GM12878 (cell line): ENCODE measurements around the gene FRMD5. TPM values are rescaled to one million over a fixed set of nuclear protein-coding genes. Genes with fewer than 3 reads are reported as not detected.

Experiments used
- ATAC-seq: fragments of 200-7000 bp; cut with Tn5 transposase; 3 replicates; pipeline ENCODE4 v1.9.1; 2020; ENCODE audit warnings: mild to moderate bottlenecking, moderate library complexity
- BruUV-seq: library from RNA; stranded (reverse); fragments of 400-500 nt; replicated peaks from 2 replicates; lab custom pipeline; 2021; lab: Mats Ljungman, UMichigan
- CTCF ChIA-PET: fragments of 300-600 bp; sonication (Branson Sonifier 250); formaldehyde crosslinking; extraction: SDS; loops from one replicate; lab custom pipeline; 2021; ENCODE audit warnings: inconsistent platforms; lab: Yijun Ruan, JAX
- POLR2A ChIA-PET: fragments of 350-600 bp; formaldehyde crosslinking; extraction: SDS; loops from one replicate; lab custom pipeline; 2021; ENCODE audit warnings: inconsistent platforms; lab: Charles Lee
- RAD21 ChIA-PET: fragments of 300-600 bp; sonication (Branson Sonifier 250); formaldehyde crosslinking; loops from one replicate; lab custom pipeline; 2023; ENCODE audit warnings: antibody characterized with exemption; ENCODE audit not compliant: unreplicated experiment; lab: Charles Lee
- SMC1A ChIA-PET: fragments of 300-600 bp; sonication (Branson Sonifier 250); formaldehyde crosslinking; loops from one replicate; lab custom pipeline; 2023; ENCODE audit not compliant: unreplicated experiment, uncharacterized antibody; lab: Charles Lee
- DNase-seq: peaks from one replicate; pipeline ENCODE4 v3.0.0-alpha.2; 2011; ENCODE audit warnings: low read depth, low spot score
- FAIRE-seq: peaks from 3 replicates; lab custom pipeline; 2011; peaks lifted over from hg19 to GRCh38; lab: Jason Lieb, UNC
- H2AFZ ChIP-seq: 2 replicates; pipeline ENCODE4 v1.6.0; 2011; ENCODE audit warnings: low read depth, low read length, control low read depth; ENCODE audit not compliant: control insufficient read depth
- H3K27ac ChIP-seq: 2 replicates; pipeline ENCODE4 v1.5.1; 2011; ENCODE audit warnings: control low read depth; ENCODE audit not compliant: control insufficient read depth, insufficient read depth
- H3K27me3 ChIP-seq, 2 experiments: replicated peaks in 1 of 2; 2 replicates each; pipeline versions ENCODE4 v1.6.0 to v1.6.1; 2011; ENCODE audit warnings: low read length in 1 of 2; ENCODE audit not compliant: control insufficient read depth in 2 of 2, insufficient read depth in 2 of 2
- H3K36me3 ChIP-seq, 2 experiments: 2 replicates each; pipeline ENCODE4 v1.5.1; 2011; ENCODE audit warnings: low read length in 1 of 2; ENCODE audit not compliant: control insufficient read depth in 2 of 2, insufficient read depth in 2 of 2
- H3K4me1 ChIP-seq: 2 replicates; pipeline ENCODE4 v1.6.1; 2011; ENCODE audit warnings: mild to moderate bottlenecking, low read length, moderate library complexity, mixed read lengths; ENCODE audit not compliant: control insufficient read depth, insufficient read depth
- H3K4me2 ChIP-seq: 2 replicates; pipeline ENCODE4 v1.6.0; 2011; ENCODE audit warnings: control low read depth; ENCODE audit not compliant: control insufficient read depth, insufficient read depth
- H3K4me3 ChIP-seq: fragments of 200-600 bp; sonication (generic); 2 replicates; pipeline ENCODE4 v1.5.1; 2016
- H3K79me2 ChIP-seq: 2 replicates; pipeline ENCODE4 v1.6.0; 2011; ENCODE audit warnings: low read length; ENCODE audit not compliant: control insufficient read depth, insufficient read depth
- H3K9ac ChIP-seq: 2 replicates; pipeline ENCODE4 v1.8.0; 2011; ENCODE audit warnings: low read length, control low read depth, mixed read lengths; ENCODE audit not compliant: control insufficient read depth, insufficient read depth
- H3K9me3 ChIP-seq: replicated peaks from 3 replicates; pipeline ENCODE4 v1.5.1; 2011; ENCODE audit warnings: mild to moderate bottlenecking, low read length; ENCODE audit not compliant: control insufficient read depth, insufficient read depth
- H4K20me1 ChIP-seq: 2 replicates; pipeline ENCODE4 v1.6.0; 2011; ENCODE audit not compliant: control insufficient read depth, insufficient read depth
- MYB ChIP-seq: fragments of 150-350 bp; IDR thresholded peaks from 2 replicates; pipeline ENCODE4 v1.6.1; 2014; ENCODE audit warnings: mild to moderate bottlenecking, low read depth, low read length, borderline replicate concordance
- NFXL1 ChIP-seq: fragments of 450-650 bp; IDR thresholded peaks from 2 replicates; pipeline ENCODE4 v1.6.1; 2017; ENCODE audit warnings: antibody characterized with exemption, mild to moderate bottlenecking, borderline replicate concordance
- POU2F2 ChIP-seq: IDR thresholded peaks from 3 replicates; pipeline ENCODE4 v1.6.1; 2011; ENCODE audit warnings: low read depth, mild to moderate bottlenecking, low read length, borderline replicate concordance
- SIX5 ChIP-seq: IDR thresholded peaks from 2 replicates; pipeline ENCODE4 v1.6.1; 2011; ENCODE audit warnings: mild to moderate bottlenecking, low read depth, low read length, moderate library complexity; ENCODE audit not compliant: severe bottlenecking
- WGBS: methylation state at CpG from one replicate; pipeline ENCODE4 v1.1.6; 2016; ENCODE audit warnings: low lambda C conversion rate; ENCODE audit not compliant: insufficient replicate concordance, insufficient coverage; ENCODE audit errors: missing lambda C conversion rate; 5-methylcytosine and 5-hydroxymethylcytosine counted together
- in situ Hi-C: fragments of 300-500 bp; cut with MboI; formaldehyde crosslinking; loops from 9 replicates; pipeline ENCODE4 v1.14.3; 2018; ENCODE audit warnings: mixed read lengths
- intact Hi-C: fragments of 100-400 bp; cut with micrococcal nuclease; formaldehyde crosslinking; loops from one replicate; pipeline ENCODE4 v1.14.2; 2022; ENCODE audit not compliant: unreplicated experiment
- polyA plus RNA-seq, 11 experiments: library from polyadenylated mRNA; depleted of rRNA in 4 of 11; unstranded in 6 of 11; stranded (reverse) in 5 of 11; fragments of >200 nt; fragmentation: Nextera tagmentation in 4 of 11; fragmentation: Illumina TruSeq in 1 of 11; extraction: Ambion mirVana in 4 of 11; extraction: Trizol in 1 of 11; gene quantifications; 1 replicate in 1 of 11; 2 replicates in 10 of 11; pipeline versions ENCODE4 v1.2.1 to v1.2.3, GENCODE V29; 2011 to 2016; ENCODE audit warnings: inconsistent platforms in 2 of 11, missing spikeins in 2 of 11, low read depth in 1 of 11
- total RNA-seq, 4 experiments: library from RNA; depleted of rRNA in 3 of 4; stranded (reverse); fragments of >200 nt in 3 of 4; fragmentation: Illumina TruSeq in 1 of 4; extraction: Trizol in 1 of 4; gene quantifications; 2 replicates each; pipeline versions ENCODE4 v1.2.1 to v1.2.3, GENCODE V29; 2013 to 2021

The FRMD5 gene
- total and polyA plus RNA-seq, 10 of the 15 experiments (the other 5 are each of a cell fraction or from before 2014, with no cell fraction given), result 0.26 to 6.4 (median 0.68) TPM; not detected in 1

DNA sequence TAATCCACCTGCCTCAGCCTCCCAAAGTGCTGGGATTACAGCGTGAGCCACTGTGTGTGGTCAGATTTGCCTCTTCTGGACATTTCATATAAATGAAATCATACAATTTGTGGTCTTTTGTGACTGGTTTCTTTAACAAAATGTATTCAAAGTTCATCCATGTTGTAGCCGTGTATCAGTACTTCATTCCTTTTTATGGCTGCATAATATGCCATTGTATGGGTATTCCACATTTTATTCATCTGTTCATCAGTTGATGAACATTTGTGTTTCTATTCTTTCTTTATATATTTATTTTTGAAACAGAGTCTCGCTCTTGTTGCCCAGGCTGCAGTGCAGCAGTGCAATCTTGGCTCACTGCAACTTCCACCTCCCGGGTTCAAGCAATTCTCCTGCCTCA, 342.5 kb downstream of the FRMD5 start:
- ChIA-PET RAD21 (no interaction called here), POLR2A (no interaction called here), SMC1A (no interaction called here), CTCF (no interaction called here)
- intact Hi-C loops, result no loop called here
- BruUV-seq, result no TSS peak
- Histone ChIP-seq H3K9me3 (no peaks in the 10 kb centered on the region), H3K27me3 (no peaks in the 10 kb centered on the region), H3K79me2 (no peaks in the 10 kb centered on the region), H3K27ac (no peak overlapping the region), H3K4me1 (no peaks in the 10 kb centered on the region), H3K4me3 (no peak overlapping the region), H4K20me1 (no peaks in the 10 kb centered on the region), H2AFZ (no peak overlapping the region), H3K9ac (no peak overlapping the region), H3K4me2 (no peak overlapping the region), H3K36me3 (peaks cover 2 to 21% of the 10 kb centered on the region in 2 experiments)
- FAIRE-seq, result no peak
- 100% methylated on average over 4 of the region's 4 CpGs for WGBS
- in situ Hi-C loops, result no loop called here
- TF ChIP-seq NFXL1 (no peak), MYB (no peak)
- no peak for ATAC-seq
- no peak for DNase-seq

DNA sequence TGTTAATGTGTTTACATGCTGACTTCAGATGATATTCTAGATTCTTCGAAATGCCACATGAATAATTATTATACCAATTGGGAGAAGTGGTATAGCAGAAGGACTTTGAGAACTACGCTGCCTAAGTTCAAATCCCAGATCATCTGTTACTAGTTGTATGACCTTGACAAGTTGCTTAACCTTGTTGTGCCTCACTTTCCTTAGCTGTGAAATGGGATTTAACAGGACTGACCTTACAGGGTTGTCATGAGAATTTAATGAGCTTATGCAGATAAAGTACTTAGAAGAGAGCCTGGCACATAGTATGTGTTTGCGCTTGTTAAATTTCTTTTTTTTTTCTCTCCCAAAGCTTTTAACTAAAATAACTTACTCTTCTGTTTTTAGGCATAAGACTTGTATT, 343.8 kb downstream of the FRMD5 start:
- DNase-seq (no peak), FAIRE-seq (no peak), ATAC-seq (no peak)
- ChIA-PET POLR2A (no interaction called here), RAD21 (interaction anchor here (0.8 kb wide), 1 partner anchor 20 kb away, joined by 4 read pairs; no protein-coding TSS in a partner anchor), CTCF (interaction anchor here (1.0 kb wide), 1 partner anchor 10 kb away, joined by 3 read pairs; no protein-coding TSS in a partner anchor), SMC1A (no interaction called here)
- Histone ChIP-seq H3K27ac (no peak overlapping the region), H3K9ac (no peak overlapping the region), H2AFZ (no peak overlapping the region), H3K4me1 (no peaks in the 10 kb centered on the region), H3K9me3 (no peaks in the 10 kb centered on the region), H4K20me1 (no peaks in the 10 kb centered on the region), H3K36me3 (peaks cover 2 to 16% of the 10 kb centered on the region in 2 experiments; a peak in 3 of 4 replicates), H3K27me3 (no peaks in the 10 kb centered on the region), H3K4me3 (no peak overlapping the region), H3K79me2 (no peaks in the 10 kb centered on the region), H3K4me2 (no peak overlapping the region)
- in situ Hi-C loops, result no loop called here
- WGBS, result 97% methylated on average over 3 of the region's 3 CpGs
- no peak for TF ChIP-seq POU2F2
- no peak for TF ChIP-seq SIX5
- intact Hi-C loops, result no loop called here
- no TSS peak for BruUV-seq
